Tibial artery (tissue), 4 donors: ENCODE data around the gene SRGAP1.

Experiments used
- DNase-seq, 2 donors: peaks; one replicate each; pipeline ENCODE4 v3.0.0-alpha.2; 2019
- H3K27ac ChIP-seq, 2 donors: fragments of 200-600 bp; sonication (generic) in 1 of 2; 1 replicate in 1 of 2; 2 replicates in 1 of 2; pipeline ENCODE4 v1.5.1; 2018 to 2019; ENCODE audit warnings: mild to moderate bottlenecking in 1 of 2
- H3K27me3 ChIP-seq, 2 donors: fragments of 200-600 bp; sonication (generic) in 1 of 2; one replicate each; pipeline versions ENCODE4 v1.5.1 to v1.6.0; 2016 to 2019
- H3K36me3 ChIP-seq, 3 donors: fragments of 200-600 bp; sonication (generic) in 2 of 3; one replicate each; pipeline ENCODE4 v1.5.1; 2016 to 2019; ENCODE audit warnings: mild to moderate bottlenecking in 2 of 3
- H3K4me1 ChIP-seq, 4 donors: fragments of 200-600 bp; sonication (generic) in 2 of 4; 1 replicate in 3 of 4; 2 replicates in 1 of 4; pipeline ENCODE4 v1.5.1; 2016 to 2019
- H3K4me3 ChIP-seq, 2 donors: fragments of 200-600 bp; sonication (generic) in 1 of 2; 1 replicate in 1 of 2; 2 replicates in 1 of 2; pipeline ENCODE4 v1.5.1; 2018 to 2019; ENCODE audit warnings: mild to moderate bottlenecking in 2 of 2
- H3K9me3 ChIP-seq, 3 donors: fragments of 200-600 bp; sonication (generic) in 1 of 3; one replicate each; pipeline ENCODE4 v1.5.1; 2016 to 2019
- CTCF ChIP-seq, 2 experiments: fragments of 200-600 bp in 1 of 2; fragments of 450-650 bp in 1 of 2; IDR thresholded peaks; one replicate each; pipeline ENCODE4 v1.5.1; 2017 to 2019; ENCODE audit warnings: antibody characterized with exemption in 2 of 2, mild to moderate bottlenecking in 1 of 2, moderate library complexity in 1 of 2
- intact Hi-C: fragments of 100-400 bp; cut with DNase I; formaldehyde crosslinking; loops from one replicate; pipeline ENCODE4 v1.15.0; 2023; ENCODE audit warnings: low total_unique reads

The SRGAP1 gene

DNA sequence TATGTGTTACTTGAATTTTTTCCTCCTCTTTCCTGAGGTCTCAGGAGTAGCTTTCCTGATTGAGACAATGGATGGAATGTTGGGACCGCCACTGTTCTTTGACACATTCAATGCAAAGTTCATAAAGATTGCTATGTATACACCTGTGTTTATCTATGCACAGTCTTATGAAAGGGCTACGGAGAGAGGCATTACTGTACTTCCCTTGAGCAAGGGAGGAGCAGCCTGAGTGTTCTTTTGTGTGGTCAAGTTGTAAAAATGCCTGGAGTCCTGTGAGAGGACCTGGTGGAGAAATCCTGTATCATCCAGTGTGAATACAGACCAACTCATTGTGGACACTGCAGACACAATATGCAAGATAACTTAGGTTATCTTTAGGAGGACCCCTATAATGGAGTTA is 1.2 kb downstream of the SRGAP1 start:
- Histone ChIP-seq H3K9me3 (no peaks in the 10 kb centered on the region), H3K27ac (no peak overlapping the region), H3K27me3 (no peaks in the 10 kb centered on the region), H3K4me3 (peak overlapping the region; percentile 91 to 93), H3K4me1 (peaks cover 0 to 32% (median 9%) of the 10 kb centered on the region in 4 donors), H3K36me3 (no peaks in the 10 kb centered on the region)
- DNase-seq: no peak
- intact Hi-C loops: loop anchor here (10.0 kb wide), 2 partner anchors 239 to 539 kb away; no protein-coding TSS in a partner anchor
- TF ChIP-seq CTCF (IDR thresholded peaks at IDR 0.05): no peak

DNA sequence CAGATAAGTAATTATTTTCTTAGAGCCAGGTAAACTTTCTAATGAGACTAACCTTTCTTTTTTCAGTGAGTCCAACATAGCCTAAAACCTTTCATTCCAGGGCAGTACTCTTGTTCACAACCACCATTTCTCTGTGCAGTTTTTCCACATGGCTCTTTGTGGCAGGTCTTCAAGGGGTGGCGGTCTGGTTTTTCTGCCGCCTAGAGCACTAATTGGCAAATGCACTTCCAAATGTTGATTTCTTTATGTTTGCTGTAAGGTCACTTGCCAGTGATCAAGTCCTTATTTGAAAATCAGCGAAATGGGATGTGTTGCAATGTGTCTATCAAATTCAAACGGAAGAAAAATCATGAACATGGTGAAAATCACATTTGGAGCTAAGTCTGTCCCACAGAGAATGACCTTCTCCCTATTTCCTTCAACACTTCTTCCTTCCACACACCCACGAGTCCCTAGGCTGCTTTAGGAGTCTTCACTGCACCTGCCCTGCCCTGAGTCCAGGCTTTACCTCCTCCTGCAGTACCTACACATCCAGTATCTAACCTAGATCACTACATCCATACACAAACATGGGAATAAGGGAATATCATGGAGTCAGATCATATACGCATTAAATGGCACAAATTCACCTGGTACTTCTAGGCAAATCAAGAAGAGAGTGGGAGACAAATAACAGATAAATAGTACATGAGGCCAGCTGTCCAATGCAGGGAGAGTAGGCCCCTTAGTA is 1.9 kb downstream of the SRGAP1 start:
- Histone ChIP-seq H3K4me1 (peaks cover 0 to 32% (median 9%) of the 10 kb centered on the region in 4 donors), H3K36me3 (no peaks in the 10 kb centered on the region), H3K27me3 (no peaks in the 10 kb centered on the region), H3K27ac (no peak overlapping the region), H3K4me3 (peak overlapping the region in 1 of 2 donors; percentile 91), H3K9me3 (no peaks in the 10 kb centered on the region)
- DNase-seq: no peak
- intact Hi-C loops: loop anchor here (10.0 kb wide), 2 partner anchors 238 to 538 kb away; no protein-coding TSS in a partner anchor
- TF ChIP-seq CTCF (IDR thresholded peaks at IDR 0.05): no peak

- Histone ChIP-seq H3K4me3 (no peak overlapping the region), H3K27ac (no peak overlapping the region)
These were observed 4.0 kb downstream of the SRGAP1 start for GRCh38 chr12:63848450-63848849.

DNA sequence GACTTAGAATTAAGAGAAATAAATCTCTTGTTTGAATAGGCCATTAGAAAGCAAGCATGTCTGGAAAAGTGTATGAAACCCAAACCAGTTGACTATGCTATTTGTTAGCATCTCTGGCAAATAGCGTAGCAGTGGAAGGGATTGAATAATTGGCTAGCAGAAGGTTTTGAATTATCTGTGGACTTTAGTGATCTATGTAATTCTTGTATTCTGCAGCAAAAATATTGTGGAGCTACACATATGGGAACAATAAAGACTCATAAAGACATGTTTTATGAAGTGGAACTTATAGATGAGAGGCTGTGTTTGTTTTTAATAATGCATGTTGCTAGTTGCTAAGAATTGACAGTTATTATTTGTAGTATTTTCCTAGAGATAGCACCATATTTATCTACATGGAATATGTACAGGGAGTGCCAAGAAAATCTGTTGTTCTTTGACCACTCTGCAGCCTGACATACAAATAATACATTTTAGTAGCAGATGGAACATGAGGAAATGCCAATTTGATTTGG is 4.7 kb downstream of the SRGAP1 start:
- Histone ChIP-seq H3K4me1 (peaks cover 0 to 26% (median 9%) of the 10 kb centered on the region in 4 donors), H3K27ac (no peak overlapping the region), H3K4me3 (no peak overlapping the region), H3K27me3 (no peaks in the 10 kb centered on the region), H3K36me3 (no peaks in the 10 kb centered on the region), H3K9me3 (no peaks in the 10 kb centered on the region)
- intact Hi-C loops: loop anchor here (10.0 kb wide), 2 partner anchors 236 to 536 kb away; no protein-coding TSS in a partner anchor
- DNase-seq: no peak
- TF ChIP-seq CTCF (IDR thresholded peaks at IDR 0.05): no peak

More at GRCh38 chr12:63848450-63848849, 4.0 kb downstream of the SRGAP1 start:
- no peaks in the 10 kb centered on the region for H3K9me3 ChIP-seq
- intact Hi-C loops: loop anchor here (10.0 kb wide), 2 partner anchors 236 to 536 kb away; no protein-coding TSS in a partner anchor
- DNase-seq: no peak
- H3K4me1 ChIP-seq: peaks cover 0 to 26% (median 9%) of the 10 kb centered on the region in 4 donors
- no peaks in the 10 kb centered on the region for H3K36me3 ChIP-seq
- H3K27me3 ChIP-seq: no peaks in the 10 kb centered on the region
- TF ChIP-seq CTCF (IDR thresholded peaks at IDR 0.05): no peak

DNA sequence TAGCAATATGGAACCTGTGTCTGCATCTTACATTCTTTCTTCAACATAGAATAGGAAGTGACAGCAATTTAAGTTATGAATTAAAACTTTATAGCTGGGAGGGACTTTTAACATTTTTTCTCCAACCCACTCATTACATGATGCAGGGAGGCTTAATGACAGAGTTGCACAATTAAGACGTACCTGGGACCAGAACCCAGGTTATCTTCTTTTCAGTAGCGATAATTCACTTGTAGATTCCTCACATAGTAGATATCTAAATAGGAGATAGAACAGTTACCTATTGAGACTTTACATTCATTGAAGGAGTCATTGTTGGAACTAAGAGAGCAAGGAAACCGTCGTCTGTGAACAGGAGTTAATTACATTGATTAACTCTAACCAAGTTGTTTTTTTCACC is 5.1 kb downstream of the SRGAP1 start:
- Histone ChIP-seq H3K4me1 (peaks cover 0 to 26% (median 9%) of the 10 kb centered on the region in 4 donors), H3K9me3 (no peaks in the 10 kb centered on the region), H3K27ac (no peak overlapping the region), H3K27me3 (no peaks in the 10 kb centered on the region), H3K4me3 (no peak overlapping the region), H3K36me3 (no peaks in the 10 kb centered on the region)
- intact Hi-C loops: loop anchor here (10.0 kb wide), 2 partner anchors 235 to 535 kb away; no protein-coding TSS in a partner anchor
- no peak for TF ChIP-seq CTCF (IDR thresholded peaks at IDR 0.05)
- no peak for DNase-seq
